ENCODE measurements around the gene PSME2. TPM values are rescaled to one million over a fixed set of nuclear protein-coding genes. Genes with fewer than 3 reads are reported as not detected.
A peak's percentile ranks its signal among the peaks of the same experiment; 100 is the strongest.

PSME2 gene
- total and polyA plus RNA-seq, 2 of the 13 experiments (the other 11 are each of a cell fraction or from before 2014, with no cell fraction given): 332 to 716 TPM

DNA sequence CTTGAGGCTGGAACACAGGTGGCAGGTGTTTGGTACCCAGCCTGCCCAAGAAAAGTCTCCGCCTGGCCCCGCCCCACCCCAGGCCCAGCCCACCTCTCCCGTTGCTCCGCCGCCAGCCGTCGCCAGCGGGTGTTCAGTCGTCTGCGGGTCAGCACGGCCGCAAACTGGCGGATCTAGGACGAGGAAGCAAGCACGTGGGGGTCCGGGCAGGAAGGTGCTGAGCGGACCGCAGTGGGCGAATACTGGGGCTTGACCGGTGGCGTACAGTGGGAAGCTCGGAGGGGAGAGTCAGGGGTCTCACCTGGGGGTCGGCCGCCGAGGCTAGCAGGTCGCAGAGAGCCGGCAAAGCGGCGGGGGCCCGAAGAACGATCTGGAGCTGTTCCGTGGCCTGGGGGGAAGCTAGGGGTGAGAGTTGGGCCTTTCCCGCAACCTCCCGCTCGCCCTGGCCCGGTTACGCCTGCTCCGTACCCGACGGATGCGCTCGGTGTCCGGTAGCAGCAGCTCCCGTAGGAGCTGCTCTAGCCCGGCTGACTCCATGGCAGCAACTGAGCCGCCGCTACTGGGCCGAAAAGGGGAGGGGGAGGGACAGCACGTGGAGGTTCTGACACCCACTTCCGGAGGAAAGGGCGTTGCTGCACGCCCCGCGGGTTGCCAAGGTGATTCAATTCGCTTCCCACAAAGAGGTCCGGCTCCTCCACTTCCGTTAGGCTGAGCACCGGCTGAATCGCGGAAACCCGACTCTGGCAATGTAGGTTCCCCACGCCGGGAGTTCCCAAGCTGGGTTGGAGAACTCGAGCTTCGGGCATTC is 42.0 kb upstream of the PSME2 start, which contains the start of gene IPO4 (continued):
- TF ChIP-seq ZNF136 (CRISPR knock-in tag; IDR thresholded peaks at IDR 0.05; ENCODE audit: low read depth) (peak; percentile 99), ZNF777 (CRISPR knock-in tag; IDR thresholded peaks at IDR 0.05) (peak; percentile 83), TCF7 (IDR thresholded peaks at IDR 0.05; ENCODE audit: low read depth) (peak; percentile 57; the same call in 1 of the 2 replicates), SALL1 (CRISPR knock-in tag; IDR thresholded peaks at IDR 0.05) (peak; percentile 97), ZNF251 (CRISPR knock-in tag; IDR thresholded peaks at IDR 0.05) (peak; percentile 96), HCFC1 (IDR thresholded peaks at IDR 0.05; ENCODE audit: low read depth, low read length) (peak; percentile 96), ZZZ3 (CRISPR knock-in tag; IDR thresholded peaks at IDR 0.05; ENCODE audit: borderline replicate concordance) (peak; percentile 87), TCF12 (IDR thresholded peaks at IDR 0.05) (no peak), TCF12 (CRISPR knock-in tag; IDR thresholded peaks at IDR 0.05) (peak; percentile 99), ZFP41 (CRISPR knock-in tag; IDR thresholded peaks at IDR 0.05; ENCODE audit: borderline replicate concordance) (peak; percentile 95), ZNF180 (CRISPR knock-in tag; IDR thresholded peaks at IDR 0.05; ENCODE audit: borderline replicate concordance, low read depth) (0 out of 2 replicates have a peak, but pooled peaks have one; percentile 32), NR2F2 (IDR thresholded peaks at IDR 0.05; ENCODE audit: borderline replicate concordance, low read depth) (no peak), ZNF577 (CRISPR knock-in tag; IDR thresholded peaks at IDR 0.05; ENCODE audit: borderline replicate concordance, low read depth) (peak; percentile 98; the same call in 1 of the 2 replicates)
- TF ChIP-seq, protein P1, sequence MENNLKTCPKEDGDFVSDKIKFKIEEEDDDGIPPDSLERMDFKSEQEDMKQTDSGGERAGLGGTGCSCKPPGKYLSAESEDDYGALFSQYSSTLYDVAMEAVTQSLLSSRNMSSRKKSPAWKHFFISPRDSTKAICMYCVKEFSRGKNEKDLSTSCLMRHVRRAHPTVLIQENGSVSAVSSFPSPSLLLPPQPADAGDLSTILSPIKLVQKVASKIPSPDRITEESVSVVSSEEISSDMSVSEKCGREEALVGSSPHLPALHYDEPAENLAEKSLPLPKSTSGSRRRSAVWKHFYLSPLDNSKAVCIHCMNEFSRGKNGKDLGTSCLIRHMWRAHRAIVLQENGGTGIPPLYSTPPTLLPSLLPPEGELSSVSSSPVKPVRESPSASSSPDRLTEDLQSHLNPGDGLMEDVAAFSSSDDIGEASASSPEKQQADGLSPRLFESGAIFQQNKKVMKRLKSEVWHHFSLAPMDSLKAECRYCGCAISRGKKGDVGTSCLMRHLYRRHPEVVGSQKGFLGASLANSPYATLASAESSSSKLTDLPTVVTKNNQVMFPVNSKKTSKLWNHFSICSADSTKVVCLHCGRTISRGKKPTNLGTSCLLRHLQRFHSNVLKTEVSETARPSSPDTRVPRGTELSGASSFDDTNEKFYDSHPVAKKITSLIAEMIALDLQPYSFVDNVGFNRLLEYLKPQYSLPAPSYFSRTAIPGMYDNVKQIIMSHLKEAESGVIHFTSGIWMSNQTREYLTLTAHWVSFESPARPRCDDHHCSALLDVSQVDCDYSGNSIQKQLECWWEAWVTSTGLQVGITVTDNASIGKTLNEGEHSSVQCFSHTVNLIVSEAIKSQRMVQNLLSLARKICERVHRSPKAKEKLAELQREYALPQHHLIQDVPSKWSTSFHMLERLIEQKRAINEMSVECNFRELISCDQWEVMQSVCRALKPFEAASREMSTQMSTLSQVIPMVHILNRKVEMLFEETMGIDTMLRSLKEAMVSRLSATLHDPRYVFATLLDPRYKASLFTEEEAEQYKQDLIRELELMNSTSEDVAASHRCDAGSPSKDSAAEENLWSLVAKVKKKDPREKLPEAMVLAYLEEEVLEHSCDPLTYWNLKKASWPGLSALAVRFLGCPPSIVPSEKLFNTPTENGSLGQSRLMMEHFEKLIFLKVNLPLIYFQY (CRISPR knock-in tag; IDR thresholded peaks at IDR 0.05; ENCODE audit: borderline replicate concordance): peak; percentile 99
- TF ChIP-seq, protein P2, sequence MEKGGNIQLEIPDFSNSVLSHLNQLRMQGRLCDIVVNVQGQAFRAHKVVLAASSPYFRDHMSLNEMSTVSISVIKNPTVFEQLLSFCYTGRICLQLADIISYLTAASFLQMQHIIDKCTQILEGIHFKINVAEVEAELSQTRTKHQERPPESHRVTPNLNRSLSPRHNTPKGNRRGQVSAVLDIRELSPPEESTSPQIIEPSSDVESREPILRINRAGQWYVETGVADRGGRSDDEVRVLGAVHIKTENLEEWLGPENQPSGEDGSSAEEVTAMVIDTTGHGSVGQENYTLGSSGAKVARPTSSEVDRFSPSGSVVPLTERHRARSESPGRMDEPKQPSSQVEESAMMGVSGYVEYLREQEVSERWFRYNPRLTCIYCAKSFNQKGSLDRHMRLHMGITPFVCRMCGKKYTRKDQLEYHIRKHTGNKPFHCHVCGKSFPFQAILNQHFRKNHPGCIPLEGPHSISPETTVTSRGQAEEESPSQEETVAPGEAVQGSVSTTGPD (CRISPR knock-in tag; IDR thresholded peaks at IDR 0.05): peak; percentile 83
- TF ChIP-seq, protein P3, sequence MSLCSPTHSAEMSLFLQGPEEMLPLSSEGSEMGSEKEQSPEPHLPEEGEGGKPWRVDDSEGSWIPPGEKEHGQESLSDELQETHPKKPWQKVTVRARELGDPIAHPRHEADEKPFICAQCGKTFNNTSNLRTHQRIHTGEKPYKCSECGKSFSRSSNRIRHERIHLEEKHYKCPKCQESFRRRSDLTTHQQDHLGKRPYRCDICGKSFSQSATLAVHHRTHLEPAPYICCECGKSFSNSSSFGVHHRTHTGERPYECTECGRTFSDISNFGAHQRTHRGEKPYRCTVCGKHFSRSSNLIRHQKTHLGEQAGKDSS (CRISPR knock-in tag; IDR thresholded peaks at IDR 0.05; ENCODE audit: borderline replicate concordance, low read depth): peak; percentile 99
- TF ChIP-seq, protein P4, sequence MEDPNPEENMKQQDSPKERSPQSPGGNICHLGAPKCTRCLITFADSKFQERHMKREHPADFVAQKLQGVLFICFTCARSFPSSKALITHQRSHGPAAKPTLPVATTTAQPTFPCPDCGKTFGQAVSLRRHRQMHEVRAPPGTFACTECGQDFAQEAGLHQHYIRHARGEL (CRISPR knock-in tag; IDR thresholded peaks at IDR 0.05): peak; percentile 92
- TF ChIP-seq, protein P5, sequence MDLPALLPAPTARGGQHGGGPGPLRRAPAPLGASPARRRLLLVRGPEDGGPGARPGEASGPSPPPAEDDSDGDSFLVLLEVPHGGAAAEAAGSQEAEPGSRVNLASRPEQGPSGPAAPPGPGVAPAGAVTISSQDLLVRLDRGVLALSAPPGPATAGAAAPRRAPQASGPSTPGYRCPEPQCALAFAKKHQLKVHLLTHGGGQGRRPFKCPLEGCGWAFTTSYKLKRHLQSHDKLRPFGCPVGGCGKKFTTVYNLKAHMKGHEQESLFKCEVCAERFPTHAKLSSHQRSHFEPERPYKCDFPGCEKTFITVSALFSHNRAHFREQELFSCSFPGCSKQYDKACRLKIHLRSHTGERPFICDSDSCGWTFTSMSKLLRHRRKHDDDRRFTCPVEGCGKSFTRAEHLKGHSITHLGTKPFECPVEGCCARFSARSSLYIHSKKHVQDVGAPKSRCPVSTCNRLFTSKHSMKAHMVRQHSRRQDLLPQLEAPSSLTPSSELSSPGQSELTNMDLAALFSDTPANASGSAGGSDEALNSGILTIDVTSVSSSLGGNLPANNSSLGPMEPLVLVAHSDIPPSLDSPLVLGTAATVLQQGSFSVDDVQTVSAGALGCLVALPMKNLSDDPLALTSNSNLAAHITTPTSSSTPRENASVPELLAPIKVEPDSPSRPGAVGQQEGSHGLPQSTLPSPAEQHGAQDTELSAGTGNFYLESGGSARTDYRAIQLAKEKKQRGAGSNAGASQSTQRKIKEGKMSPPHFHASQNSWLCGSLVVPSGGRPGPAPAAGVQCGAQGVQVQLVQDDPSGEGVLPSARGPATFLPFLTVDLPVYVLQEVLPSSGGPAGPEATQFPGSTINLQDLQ (CRISPR knock-in tag; IDR thresholded peaks at IDR 0.05): no peak
- TF ChIP-seq, protein P6, sequence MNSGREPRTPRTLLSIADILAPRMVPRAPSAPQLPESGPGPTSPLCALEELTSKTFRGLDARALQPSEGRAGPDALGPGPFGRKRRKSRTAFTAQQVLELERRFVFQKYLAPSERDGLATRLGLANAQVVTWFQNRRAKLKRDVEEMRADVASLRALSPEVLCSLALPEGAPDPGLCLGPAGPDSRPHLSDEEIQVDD (CRISPR knock-in tag; IDR thresholded peaks at IDR 0.05; ENCODE audit: borderline replicate concordance): peak; percentile 98
